ENCODE data around the gene RGPD6.
"Not testable (repeated sequence)": the region's sequence is repeated elsewhere in the genome, so short reads cannot be mapped to it uniquely, and the experiment has no call there.

The RGPD6 gene

GRCh38 chr2:110576763-110577416 lies at the start of gene RGPD6:
RGPD6 (minus strand) TSS chr2:110577222; CDS start chr2:110577024, 198 bp downstream.
- DNase-seq (ENCODE audit: low read depth) = not testable (repeated sequence)

- DNase-seq (ENCODE audit: low read depth) = not testable (repeated sequence)
Measured at GRCh38 chr2:110619326-110619939, 42.4 kb upstream of the RGPD6 start.

DNA sequence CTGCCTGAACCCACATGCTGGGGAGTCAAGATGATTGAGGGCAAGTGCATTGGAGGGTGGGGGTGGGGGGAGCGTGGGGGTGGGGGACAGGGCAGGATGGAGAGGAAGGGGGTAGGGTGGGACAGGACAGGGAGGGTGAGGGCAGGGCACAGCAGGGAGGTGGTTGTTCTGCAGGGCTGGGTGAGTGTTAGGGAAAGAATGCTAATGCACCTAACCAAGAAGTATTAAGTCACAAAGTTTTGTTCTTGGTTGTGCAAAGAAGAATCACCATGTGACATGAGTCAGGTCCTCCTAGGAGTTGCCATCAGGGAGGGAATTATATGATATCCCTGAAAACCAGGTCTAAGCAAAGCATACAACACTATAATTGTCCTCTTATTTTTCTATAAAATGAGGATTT lies 36.9 kb upstream of the RGPD6 start:
- DNase-seq (ENCODE audit: low read depth) = not testable (repeated sequence)

GRCh38 chr2:110610613-110611250 lies 33.7 kb upstream of the RGPD6 start:
- not testable (repeated sequence) for DNase-seq (ENCODE audit: low read depth)

DNA sequence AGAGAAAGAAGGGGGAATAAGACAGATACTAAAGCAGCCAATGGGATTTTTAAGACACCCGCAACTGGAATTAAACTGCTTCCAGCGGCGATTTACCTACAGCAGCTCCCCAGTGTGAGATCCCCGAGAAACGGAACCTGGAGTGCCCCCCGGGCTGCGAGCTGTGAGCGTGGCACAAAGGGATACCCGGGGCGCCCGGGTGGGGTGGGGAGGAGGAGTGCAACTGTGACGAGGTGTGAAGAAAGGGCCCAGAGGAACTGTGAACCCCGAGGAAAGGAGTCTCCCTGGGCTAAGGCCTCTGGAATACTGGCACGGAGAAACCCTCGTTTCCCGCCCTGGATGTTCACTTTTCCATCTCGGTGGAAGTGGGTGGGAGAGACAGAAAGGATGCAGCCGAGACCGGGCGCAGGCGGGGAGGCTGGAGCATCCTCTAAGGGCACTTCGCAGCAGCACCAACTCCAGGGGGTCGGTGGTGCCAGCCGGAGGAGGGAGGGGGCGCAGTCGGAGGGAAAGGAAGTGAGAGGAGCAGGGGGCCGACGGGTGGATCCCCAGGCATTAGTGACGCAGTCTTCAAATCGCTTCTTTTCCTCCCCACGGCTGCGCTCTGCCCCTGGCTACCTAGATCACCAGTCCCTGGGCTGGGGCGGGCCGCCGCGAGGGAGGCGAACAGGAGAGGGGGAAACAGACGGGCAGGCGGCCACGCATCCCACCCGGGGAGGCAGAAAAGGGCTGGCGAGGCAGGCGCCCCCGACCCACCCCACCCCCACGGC lies 33.0 kb upstream of the RGPD6 start:
- DNase-seq (ENCODE audit: low read depth) = not testable (repeated sequence)

DNA sequence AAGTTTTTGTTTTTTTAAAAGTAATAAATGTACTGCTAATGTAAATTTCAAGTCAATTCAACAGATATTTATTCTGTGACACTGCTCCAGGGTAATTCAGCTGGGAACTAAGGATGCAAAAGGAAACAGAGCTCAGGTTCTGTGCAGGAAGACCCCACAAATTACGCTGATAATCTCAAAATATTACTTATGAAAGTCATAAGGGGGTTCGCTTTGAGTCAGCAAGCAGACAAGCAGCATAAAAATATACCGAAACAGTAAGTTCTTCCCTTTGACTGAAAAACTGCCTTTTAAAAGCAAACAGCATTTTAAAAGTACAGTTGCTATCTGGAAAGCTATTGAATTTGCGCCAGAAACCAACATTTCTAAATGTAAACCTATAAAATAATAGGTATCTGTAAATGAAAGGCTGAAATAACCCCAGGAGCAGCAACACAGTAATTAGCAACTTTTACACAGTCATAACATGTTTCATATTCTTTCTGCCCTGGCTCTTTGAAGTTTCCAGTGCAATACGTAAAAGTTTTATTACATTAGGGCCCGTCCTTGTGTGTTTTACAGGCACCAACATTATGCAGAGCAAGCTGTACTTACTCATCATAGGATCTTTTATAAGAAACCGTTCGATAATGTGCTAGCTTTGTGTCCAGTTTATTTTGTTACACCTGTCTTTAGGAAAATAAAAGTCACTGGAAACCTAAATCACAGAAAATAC lies 31.9 kb upstream of the RGPD6 start:
- not testable (repeated sequence) for DNase-seq (ENCODE audit: low read depth)

GRCh38 chr2:110605057-110605456 lies 28.0 kb upstream of the RGPD6 start:
- not testable (repeated sequence) for DNase-seq (ENCODE audit: low read depth)

DNA sequence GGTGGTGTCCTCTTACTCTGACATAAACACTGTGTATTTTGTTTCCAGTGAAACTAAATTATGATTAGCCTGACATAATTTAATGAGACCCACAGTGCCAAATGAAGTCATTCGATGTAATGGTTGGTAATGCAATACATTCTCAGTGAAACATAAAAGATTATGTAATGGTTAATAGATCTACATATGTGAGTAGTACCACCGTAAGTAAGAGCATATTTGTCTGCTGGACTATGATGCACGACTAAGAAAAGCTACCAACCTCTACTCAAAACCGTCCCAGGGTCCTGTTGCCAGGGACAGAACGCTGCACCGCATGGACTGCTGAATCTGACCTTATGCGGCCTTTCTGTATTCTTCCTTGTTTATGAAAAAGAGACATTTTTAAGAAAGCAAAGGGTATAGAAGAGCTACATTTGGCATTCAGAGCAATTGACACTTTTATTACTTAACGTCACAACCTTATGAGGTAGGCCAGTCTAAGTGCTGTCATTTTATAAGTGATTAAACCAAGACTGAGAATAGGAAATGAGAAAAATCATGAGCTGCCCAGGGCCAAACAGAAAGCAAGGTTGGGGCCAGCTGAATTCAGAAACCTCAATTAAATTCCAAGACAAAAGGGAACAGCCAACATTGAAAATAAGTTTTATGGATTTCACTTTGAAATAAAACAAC lies 27.0 kb upstream of the RGPD6 start:
- DNase-seq (ENCODE audit: low read depth) = not testable (repeated sequence)

GRCh38 chr2:110602139-110602538 lies 25.1 kb upstream of the RGPD6 start:
- DNase-seq (ENCODE audit: low read depth) = not testable (repeated sequence)

DNA sequence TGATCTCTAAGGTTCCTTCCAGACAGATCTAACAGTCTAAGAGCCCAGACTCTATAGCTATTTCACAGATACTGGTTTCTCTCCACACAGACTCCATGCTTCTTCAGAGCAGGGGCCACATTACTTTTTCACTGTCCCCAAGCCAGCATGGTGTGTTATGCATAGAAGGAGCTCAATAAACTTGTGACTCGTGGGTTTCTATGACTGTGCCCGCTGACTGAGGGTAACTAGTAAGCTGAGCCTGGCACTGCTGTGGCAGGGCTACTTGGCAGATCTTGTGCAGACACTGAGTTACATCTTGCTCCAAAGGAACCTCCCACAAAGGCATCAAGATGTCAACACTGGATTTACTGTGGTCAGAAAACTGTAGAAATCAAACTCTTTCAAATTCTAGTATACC lies 15.0 kb upstream of the RGPD6 start:
- not testable (repeated sequence) for DNase-seq (ENCODE audit: low read depth)

DNA sequence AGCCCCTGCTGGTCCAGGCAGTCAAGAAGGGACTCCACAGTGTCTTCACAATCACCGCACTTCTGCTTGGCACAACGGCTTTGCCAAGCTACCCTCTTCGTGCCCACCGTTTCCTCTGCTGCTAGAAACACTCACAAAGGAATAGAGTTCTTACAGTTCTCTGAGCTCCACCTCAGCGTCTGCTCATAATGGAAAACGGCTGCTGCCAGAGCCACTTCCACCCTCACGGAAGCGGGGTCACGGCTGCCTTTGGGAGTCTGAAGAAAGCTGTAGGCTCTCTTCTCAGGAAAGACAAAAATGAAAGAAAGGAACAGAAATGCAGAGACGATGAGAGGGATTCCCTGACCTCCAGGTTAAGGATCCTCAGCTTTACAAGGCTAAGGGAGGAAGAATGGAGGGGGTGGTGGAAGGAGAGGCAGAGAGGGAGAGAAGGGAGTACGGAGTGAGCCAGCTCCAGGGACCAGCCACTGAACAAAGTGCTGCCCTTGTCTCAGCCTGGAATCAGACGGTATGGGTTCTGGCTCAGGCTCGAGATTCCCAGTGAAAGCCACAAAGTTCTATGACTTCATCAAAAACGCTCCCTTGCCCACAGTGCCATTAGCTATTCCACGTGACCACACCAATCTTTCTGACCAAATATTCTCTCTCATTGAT lies 12.8 kb upstream of the RGPD6 start:
- DNase-seq (ENCODE audit: low read depth) = not testable (repeated sequence)

DNA sequence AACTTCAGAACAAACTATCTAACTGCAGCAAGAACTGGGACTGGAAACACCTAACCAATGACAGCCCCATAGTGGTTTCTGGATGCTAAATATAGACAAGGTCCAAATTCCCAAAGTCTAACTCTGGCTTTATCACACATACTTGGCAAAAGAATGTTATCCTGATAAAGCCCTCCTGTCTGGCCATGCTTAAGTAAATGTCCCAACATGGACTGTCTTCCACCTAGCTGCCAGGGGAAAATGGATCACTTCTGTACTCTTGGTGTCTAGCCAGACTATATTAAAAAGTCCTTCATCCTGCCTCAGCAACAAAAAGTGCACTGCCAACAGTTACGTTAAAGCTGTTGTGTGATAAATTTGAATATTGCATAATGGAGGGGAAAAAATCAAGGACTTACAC lies 11.5 kb upstream of the RGPD6 start:
- DNase-seq (ENCODE audit: low read depth) = not testable (repeated sequence)

DNA sequence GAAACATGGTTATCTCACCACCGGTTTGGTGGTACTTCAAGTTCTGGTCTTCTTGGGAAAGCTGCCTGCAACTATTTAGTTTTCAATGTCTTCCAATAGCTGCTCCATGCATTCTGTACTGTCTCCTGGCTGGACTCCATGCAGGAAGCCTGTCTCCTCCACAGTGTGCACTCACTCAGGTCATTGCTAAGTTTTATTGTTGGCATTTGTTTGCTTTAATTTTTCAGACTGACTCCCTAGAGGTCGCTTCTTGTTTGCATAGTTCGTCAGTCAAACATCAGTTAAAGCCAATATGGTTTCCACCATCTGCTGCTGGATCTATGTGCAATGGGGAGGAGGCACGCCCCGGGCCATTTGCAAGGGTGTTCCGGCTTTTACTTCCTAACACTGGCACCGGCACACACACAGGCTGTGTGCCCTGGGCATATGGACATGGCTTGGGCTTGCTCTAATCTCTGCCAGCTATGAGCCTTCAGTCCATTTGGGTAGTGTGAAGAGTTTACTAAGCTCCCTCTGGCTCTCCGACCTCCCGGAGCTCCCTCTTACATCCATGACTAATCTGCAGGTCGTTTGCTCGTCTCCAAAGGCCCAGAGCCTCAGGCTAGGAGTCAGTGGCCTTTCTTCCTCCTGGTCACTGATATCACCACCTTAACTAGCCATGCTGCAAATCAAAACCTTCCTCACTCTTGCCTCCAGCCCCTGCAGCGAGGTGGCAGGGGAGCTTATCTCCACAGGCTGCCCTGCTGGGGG lies 2.4 kb upstream of the RGPD6 start:
- not testable (repeated sequence) for DNase-seq (ENCODE audit: low read depth)

DNA sequence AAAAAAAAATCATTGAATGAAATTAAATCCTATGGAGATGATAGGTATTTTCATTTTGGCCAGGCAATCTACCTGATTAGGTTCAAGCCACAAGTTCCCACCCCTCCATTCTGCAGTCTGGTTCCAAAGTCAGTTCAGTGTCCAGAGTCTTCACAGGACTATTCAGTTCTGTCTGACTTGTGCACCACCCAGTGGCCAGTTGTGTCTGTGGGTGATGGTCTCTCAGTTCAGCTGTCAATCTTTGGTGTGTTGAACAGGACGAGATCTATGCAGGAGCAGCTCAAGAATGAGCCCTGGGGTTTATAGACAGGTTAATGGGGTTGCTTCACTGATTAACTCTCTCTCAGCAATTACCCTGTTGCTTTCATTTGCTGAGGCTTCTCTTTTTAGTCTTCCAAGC lies 1.4 kb upstream of the RGPD6 start:
- DNase-seq (ENCODE audit: low read depth) = not testable (repeated sequence)

GRCh38 chr2:110499755-110500377 lies 77.2 kb downstream of the RGPD6 start:
- DNase-seq (ENCODE audit: low read depth) = not testable (repeated sequence)

DNA sequence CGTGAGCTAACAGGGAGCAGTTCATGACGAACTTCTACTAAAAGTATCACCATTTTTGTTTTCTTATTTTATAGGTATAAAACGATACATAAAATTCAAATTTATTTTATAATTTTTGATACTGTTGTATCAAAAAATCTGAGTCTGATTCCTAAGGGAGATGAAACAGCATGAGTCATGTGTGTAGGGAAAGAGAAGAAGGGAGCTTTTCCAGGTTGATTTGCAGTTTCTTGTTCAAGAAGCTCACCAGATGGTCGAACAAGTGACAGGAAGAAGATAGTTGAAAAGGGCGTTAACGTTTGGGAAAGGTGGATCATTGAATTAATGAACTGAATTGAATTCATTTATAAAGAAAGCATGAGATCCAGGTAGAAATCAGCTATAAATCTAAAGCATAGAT lies 81.0 kb downstream of the RGPD6 start:
- DNase-seq (ENCODE audit: low read depth) = not testable (repeated sequence)

DNA sequence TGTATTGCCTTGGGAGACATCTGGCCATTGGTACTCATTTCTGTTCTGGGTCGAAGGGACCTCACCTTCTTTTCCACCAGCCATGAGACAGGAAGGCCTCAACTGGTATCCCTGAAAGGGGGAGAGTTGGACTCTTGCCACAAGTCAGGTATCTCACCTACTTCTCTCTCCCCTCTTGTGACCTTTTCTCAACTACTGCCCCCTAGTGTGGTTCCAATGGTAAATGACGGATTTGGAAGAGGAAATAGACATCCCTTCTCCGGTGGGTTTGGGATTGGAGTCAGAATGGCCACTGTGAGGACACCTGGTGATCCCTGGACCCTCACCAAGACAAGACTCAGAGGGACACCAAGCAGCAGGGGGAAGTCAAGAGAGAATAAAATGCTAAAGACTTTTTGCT lies 82.5 kb downstream of the RGPD6 start:
- DNase-seq (ENCODE audit: low read depth) = not testable (repeated sequence)

GRCh38 chr2:110488991-110489390 lies 88.0 kb downstream of the RGPD6 start:
- not testable (repeated sequence) for DNase-seq (ENCODE audit: low read depth)

DNA sequence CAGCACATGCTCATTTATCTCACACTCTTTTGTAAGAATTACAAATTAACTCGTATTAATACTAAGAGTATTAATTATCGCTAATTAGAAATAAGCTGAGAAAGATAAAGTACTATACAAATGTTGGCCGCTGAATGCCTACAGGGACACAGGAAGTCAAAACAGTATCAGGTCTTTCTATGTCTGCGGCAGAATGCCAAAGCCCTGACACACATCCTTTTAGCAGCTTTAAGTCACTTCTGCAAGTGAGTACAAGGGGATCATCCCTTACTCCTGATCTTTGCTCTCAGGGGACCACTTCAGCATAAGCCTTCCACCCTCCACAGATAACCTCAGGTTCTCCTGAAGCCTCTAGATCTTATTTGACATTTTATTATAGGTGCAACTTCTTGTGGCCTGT lies 94.3 kb downstream of the RGPD6 start:
- DNase-seq (ENCODE audit: low read depth) = not testable (repeated sequence)

Measured in iris pigment epithelial cell (primary cell).